Panc1 (cell line): ENCODE data around the gene LUZP2.

Experiments used
- CTCF ChIP-seq: fragments of 450-650 bp; IDR thresholded peaks from 2 replicates; pipeline ENCODE4 v1.5.1; 2017; ENCODE audit warnings: mild to moderate bottlenecking
- POLR2AphosphoS5 ChIP-seq: IDR thresholded peaks from 2 replicates; pipeline ENCODE4 v1.6.1; 2012; ENCODE audit warnings: mild to moderate bottlenecking, low read depth, low read length, moderate library complexity
- SIN3A ChIP-seq: IDR thresholded peaks from 2 replicates; pipeline ENCODE4 v1.6.1; 2012; ENCODE audit warnings: low read depth, mild to moderate bottlenecking, low read length, moderate library complexity, borderline replicate concordance; ENCODE audit not compliant: insufficient read depth
- TCF7L2 ChIP-seq: IDR thresholded peaks from 2 replicates; pipeline ENCODE4 v1.6.1; 2011; ENCODE audit warnings: mild to moderate bottlenecking, low read depth, low read length, inconsistent platforms
- TF ChIP-seq, protein P1 (sequence below), 2 experiments: IDR thresholded peaks; 2 replicates each; pipeline ENCODE4 v1.6.1; 2011 to 2012; ENCODE audit warnings: low read depth in 2 of 2, control low read depth in 1 of 2, low read length in 1 of 2, mild to moderate bottlenecking in 1 of 2, moderate library complexity in 1 of 2; ENCODE audit not compliant: insufficient read depth in 1 of 2

GRCh38 chr11:24617856-24618255 lies 121.0 kb downstream of the LUZP2 start:
- TF ChIP-seq POLR2AphosphoS5 (no peak), CTCF (no peak), TCF7L2 (no peak), SIN3A (no peak)
- TF ChIP-seq, protein P1, sequence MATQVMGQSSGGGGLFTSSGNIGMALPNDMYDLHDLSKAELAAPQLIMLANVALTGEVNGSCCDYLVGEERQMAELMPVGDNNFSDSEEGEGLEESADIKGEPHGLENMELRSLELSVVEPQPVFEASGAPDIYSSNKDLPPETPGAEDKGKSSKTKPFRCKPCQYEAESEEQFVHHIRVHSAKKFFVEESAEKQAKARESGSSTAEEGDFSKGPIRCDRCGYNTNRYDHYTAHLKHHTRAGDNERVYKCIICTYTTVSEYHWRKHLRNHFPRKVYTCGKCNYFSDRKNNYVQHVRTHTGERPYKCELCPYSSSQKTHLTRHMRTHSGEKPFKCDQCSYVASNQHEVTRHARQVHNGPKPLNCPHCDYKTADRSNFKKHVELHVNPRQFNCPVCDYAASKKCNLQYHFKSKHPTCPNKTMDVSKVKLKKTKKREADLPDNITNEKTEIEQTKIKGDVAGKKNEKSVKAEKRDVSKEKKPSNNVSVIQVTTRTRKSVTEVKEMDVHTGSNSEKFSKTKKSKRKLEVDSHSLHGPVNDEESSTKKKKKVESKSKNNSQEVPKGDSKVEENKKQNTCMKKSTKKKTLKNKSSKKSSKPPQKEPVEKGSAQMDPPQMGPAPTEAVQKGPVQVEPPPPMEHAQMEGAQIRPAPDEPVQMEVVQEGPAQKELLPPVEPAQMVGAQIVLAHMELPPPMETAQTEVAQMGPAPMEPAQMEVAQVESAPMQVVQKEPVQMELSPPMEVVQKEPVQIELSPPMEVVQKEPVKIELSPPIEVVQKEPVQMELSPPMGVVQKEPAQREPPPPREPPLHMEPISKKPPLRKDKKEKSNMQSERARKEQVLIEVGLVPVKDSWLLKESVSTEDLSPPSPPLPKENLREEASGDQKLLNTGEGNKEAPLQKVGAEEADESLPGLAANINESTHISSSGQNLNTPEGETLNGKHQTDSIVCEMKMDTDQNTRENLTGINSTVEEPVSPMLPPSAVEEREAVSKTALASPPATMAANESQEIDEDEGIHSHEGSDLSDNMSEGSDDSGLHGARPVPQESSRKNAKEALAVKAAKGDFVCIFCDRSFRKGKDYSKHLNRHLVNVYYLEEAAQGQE (IDR thresholded peaks at IDR 0.05; ENCODE audit: insufficient read depth in 1 of 2, low read depth in 2 of 2, low read length in 1 of 2), result no peak
